C4-2B (cell line): ENCODE data around the gene GPS1.

ENCODE experiments used
- CTCF ChIP-seq: fragments of 450-650 bp; conservative IDR thresholded peaks from 2 replicates; pipeline ENCODE4 v1.5.1; 2017; ENCODE audit warnings: mild to moderate bottlenecking
- ZFX ChIP-seq: fragments of 450-650 bp; IDR thresholded peaks from 2 replicates; pipeline ENCODE4 v1.6.1; 2017

- TF ChIP-seq CTCF (no peak), ZFX (no peak)
Observed at GRCh38 chr17:82013772-82014321, 37.9 kb upstream of the GPS1 start.
